Activated CD4-positive, CD25-positive, alpha-beta regulatory T cell treated with anti-CD3 and anti-CD28 coated beads, Interleukin-2, amount 50 U/mL, for 24 hours (primary cell): ENCODE results near the gene NUBP2.

Experiments
- ATAC-seq, 2 donors: fragments of 150-1000 bp; cut with Tn5 transposase; one replicate each; pipeline ENCODE4 v1.10.0; 2021; ENCODE audit warnings: mild to moderate bottlenecking in 1 of 2, moderate library complexity in 1 of 2

Gene NUBP2

DNA sequence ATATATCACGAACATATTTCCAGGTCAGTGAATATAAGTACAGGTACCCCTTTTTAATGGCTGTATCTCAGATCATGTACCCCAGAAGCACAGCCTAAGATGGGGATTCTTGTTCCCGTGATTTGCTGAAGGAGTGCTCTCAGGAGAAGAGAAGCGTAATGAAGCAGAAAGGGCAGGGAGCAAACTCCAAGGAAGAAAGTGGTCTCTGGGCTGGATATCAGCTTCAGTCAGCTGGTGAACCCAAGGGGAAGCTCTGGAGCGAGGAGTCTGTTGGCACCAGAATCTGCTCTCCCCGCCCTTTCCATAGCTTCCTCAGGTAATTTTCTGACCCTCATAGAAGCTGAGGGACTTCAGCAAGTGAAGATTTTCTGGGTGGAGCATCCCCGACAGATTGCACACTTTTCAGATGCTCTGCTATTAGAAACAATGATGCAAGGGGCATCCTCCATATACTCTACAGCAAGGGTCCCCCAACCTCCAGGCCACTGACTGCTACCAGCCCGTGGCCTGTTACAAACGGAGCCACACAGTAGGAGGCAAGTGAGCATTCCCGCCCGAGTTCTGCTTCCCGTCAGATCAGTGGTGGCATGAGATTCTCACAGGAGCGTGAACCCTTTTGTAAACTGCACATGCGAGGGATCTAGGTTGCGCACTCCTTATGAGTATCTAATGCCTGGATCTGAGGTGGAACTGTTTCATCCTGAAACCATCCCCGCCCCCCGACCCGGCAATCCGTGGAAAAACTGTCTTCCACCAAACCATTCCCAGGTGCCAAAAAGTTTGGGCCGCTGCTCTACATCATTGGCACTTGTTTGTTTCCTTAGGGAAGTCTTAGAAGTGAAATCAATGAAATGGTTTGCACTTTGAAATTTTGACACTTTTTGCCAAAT lies 48.7 kb downstream of the NUBP2 start:
- ATAC-seq, result no peak

- ATAC-seq, result no peak
These were observed 50.2 kb downstream of the NUBP2 start for GRCh38 chr16:1832838-1833454.

- no peak for ATAC-seq
These were observed 51.3 kb downstream of the NUBP2 start for GRCh38 chr16:1834096-1834495.
